HepG2 (cell line): Measurements from ENCODE around the gene ALDH16A1. TPM values are rescaled to one million over a fixed set of nuclear protein-coding genes. Genes with fewer than 3 reads are reported as not detected.
A peak's percentile ranks its signal among the peaks of the same experiment; 100 is the strongest.

Experiments
- ATAC-seq: fragments of 200-7000 bp; cut with Tn5 transposase; 3 replicates; pipeline ENCODE4 v1.9.1; 2020; ENCODE audit warnings: mild to moderate bottlenecking, moderate library complexity
- BruUV-seq: library from RNA; stranded (reverse); fragments of 400-500 nt; replicated peaks from 2 replicates; lab custom pipeline; 2021; lab: Mats Ljungman, UMichigan
- CTCF ChIA-PET: fragments of 300-600 bp; formaldehyde crosslinking; extraction: SDS; loops from one replicate; lab custom pipeline; 2021; ENCODE audit warnings: low total read pairs, inconsistent platforms, low intra/inter-chr PET ratio; lab: Yijun Ruan, JAX
- POLR2A ChIA-PET: fragments of 350-600 bp; sonication (Branson Sonifier 250); formaldehyde crosslinking; loops from one replicate; lab custom pipeline; 2020; ENCODE audit warnings: antibody characterized with exemption, inconsistent platforms; lab: Yijun Ruan, JAX
- DNase-seq: peaks from one replicate; pipeline ENCODE4 v3.0.0-alpha.2; 2015; ENCODE audit warnings: low spot score
- FAIRE-seq: peaks from 3 replicates; lab custom pipeline; 2011; peaks lifted over from hg19 to GRCh38; lab: Jason Lieb, UNC
- H2AFZ ChIP-seq: one replicate; pipeline ENCODE4 v1.6.1; 2011; ENCODE audit warnings: low read length, inconsistent platforms
- H3K27ac ChIP-seq: fragments of 300-600 bp; 3 replicates; pipeline ENCODE4 v1.8.0; 2011; ENCODE audit warnings: mixed run types, mild to moderate bottlenecking, mixed read lengths, low read length, inconsistent platforms; ENCODE audit not compliant: insufficient read depth; ENCODE audit errors: extremely low read length
- H3K27me3 ChIP-seq, 2 experiments: fragments of 200-600 bp in 1 of 2; 2 replicates in 1 of 2; 3 replicates in 1 of 2; pipeline versions ENCODE4 v1.6.0 to v1.8.0; 2011; ENCODE audit warnings: low read length in 2 of 2, mild to moderate bottlenecking in 2 of 2, moderate library complexity in 2 of 2, inconsistent platforms in 1 of 2; ENCODE audit not compliant: insufficient read depth in 2 of 2, control insufficient read depth in 1 of 2
- H3K36me3 ChIP-seq, 2 experiments: fragments of 200-600 bp in 1 of 2; replicated peaks in 1 of 2; 2 replicates in 1 of 2; 3 replicates in 1 of 2; pipeline versions ENCODE4 v1.5.1 to v1.8.0; 2011; ENCODE audit warnings: low read length in 2 of 2, inconsistent platforms in 1 of 2; ENCODE audit not compliant: insufficient read depth in 2 of 2, control insufficient read depth in 1 of 2
- H3K4me1 ChIP-seq: 2 replicates; pipeline ENCODE4 v1.5.1; 2012; ENCODE audit warnings: low read length, inconsistent platforms; ENCODE audit not compliant: insufficient read depth
- H3K4me2 ChIP-seq: 2 replicates; pipeline ENCODE4 v1.6.0; 2011; ENCODE audit warnings: low read depth, low read length, inconsistent platforms
- H3K4me3 ChIP-seq, 3 experiments: fragments of 200-600 bp in 1 of 3; sonication (generic), shearing (Covaris generic) in 1 of 3; replicated peaks in 1 of 3; 2 replicates each; pipeline ENCODE4 v1.5.1; 2011 to 2016; ENCODE audit warnings: low read length in 3 of 3, inconsistent platforms in 2 of 3, low read depth in 2 of 3, mild to moderate bottlenecking in 2 of 3, control low read depth in 1 of 3, mixed read lengths in 1 of 3; ENCODE audit not compliant: insufficient read depth in 1 of 3
- H3K79me2 ChIP-seq: one replicate; pipeline ENCODE4 v1.6.1; 2011; ENCODE audit warnings: low read length, inconsistent platforms; ENCODE audit not compliant: insufficient read depth
- H3K9ac ChIP-seq: 2 replicates; pipeline ENCODE4 v1.6.0; 2011; ENCODE audit warnings: mild to moderate bottlenecking, low read depth, low read length, inconsistent platforms; ENCODE audit not compliant: insufficient read depth
- H3K9me3 ChIP-seq: 2 replicates; pipeline ENCODE4 v1.5.1; 2012; ENCODE audit warnings: mild to moderate bottlenecking, low read length
- H4K20me1 ChIP-seq: 2 replicates; pipeline ENCODE4 v1.6.0; 2011; ENCODE audit warnings: inconsistent platforms, mild to moderate bottlenecking, low read length, moderate library complexity; ENCODE audit not compliant: insufficient read depth
- AGO2 ChIP-seq: fragments of 200-400 bp; formaldehyde crosslinking; optimal IDR thresholded peaks from 2 replicates; pipeline ENCODE3; 2017; ENCODE audit warnings: mild to moderate bottlenecking, low read depth, low read length, moderate library complexity
- RBFOX2 ChIP-seq: fragments of 200-400 bp; formaldehyde crosslinking; IDR thresholded peaks from 2 replicates; pipeline ENCODE4 v1.6.1; 2017; ENCODE audit warnings: low read depth, mild to moderate bottlenecking, low read length
- SIN3B ChIP-seq: fragments of 150-350 bp; IDR thresholded peaks from 2 replicates; pipeline ENCODE4 v1.6.1; 2014; ENCODE audit warnings: low read length
- ZSCAN22 ChIP-seq: sonication (generic); formaldehyde crosslinking; IDR thresholded peaks from 2 replicates; pipeline ENCODE4 v1.4.0; 2020; ENCODE audit warnings: mild to moderate bottlenecking, missing genetic modification reagents
- WGBS: methylation state at CpG from one replicate; pipeline ENCODE4 v1.1.6; 2017; ENCODE audit warnings: low lambda C conversion rate; 5-methylcytosine and 5-hydroxymethylcytosine counted together
- in situ Hi-C: cut with HindIII; loops from 2 replicates; pipeline ENCODE4 v1.10.0; 2017; ENCODE audit warnings: low pct_unique_long_range_greater_than_20kb; ENCODE audit not compliant: extremely low pct_ligation_motif_present
- intact Hi-C: fragments of 100-400 bp; cut with micrococcal nuclease; formaldehyde crosslinking; loops from one replicate; pipeline ENCODE4 v1.10.0; 2022; ENCODE audit not compliant: unreplicated experiment
- polyA plus RNA-seq, 8 experiments: library from polyadenylated mRNA; depleted of rRNA in 3 of 8; stranded (reverse) in 7 of 8; unstranded in 1 of 8; fragments of >200 nt; fragmentation: Illumina TruSeq in 4 of 8; extraction: Trizol in 4 of 8; gene quantifications; 2 replicates each; pipeline versions ENCODE4 v1.2.1 to v1.2.3, GENCODE V29; 2011 to 2016; ENCODE audit warnings: low read depth in 4 of 8, missing spikeins in 1 of 8, mixed read lengths in 1 of 8; ENCODE audit not compliant: insufficient read depth in 1 of 8
- total RNA-seq, 5 experiments: library from RNA; depleted of rRNA; stranded (reverse); fragments of >200 nt; fragmentation: Illumina TruSeq; extraction: Trizol; gene quantifications; 2 replicates each; pipeline ENCODE4 v1.2.3, GENCODE V29; 2016; ENCODE audit warnings: low read depth in 1 of 5
- TF ChIP-seq, protein P1 (sequence below): sonication (generic); formaldehyde crosslinking; IDR thresholded peaks from 2 replicates; pipeline ENCODE4 v1.4.0; 2020; ENCODE audit warnings: missing genetic modification reagents
- TF ChIP-seq, protein P2 (sequence below), 2 experiments: sonication (generic) in 1 of 2; formaldehyde crosslinking in 1 of 2; IDR thresholded peaks; 2 replicates each; pipeline versions ENCODE4 v1.5.1 to v1.6.1; 2011 to 2020; ENCODE audit warnings: borderline replicate concordance in 1 of 2, low read depth in 1 of 2, low read length in 1 of 2, mild to moderate bottlenecking in 1 of 2, missing genetic modification reagents in 1 of 2, moderate library complexity in 1 of 2

The ALDH16A1 gene
- total and polyA plus RNA-seq, 2 of the 13 experiments (the other 11 are each of a cell fraction or from before 2014, with no cell fraction given), result 8.4 to 34.9 TPM

DNA sequence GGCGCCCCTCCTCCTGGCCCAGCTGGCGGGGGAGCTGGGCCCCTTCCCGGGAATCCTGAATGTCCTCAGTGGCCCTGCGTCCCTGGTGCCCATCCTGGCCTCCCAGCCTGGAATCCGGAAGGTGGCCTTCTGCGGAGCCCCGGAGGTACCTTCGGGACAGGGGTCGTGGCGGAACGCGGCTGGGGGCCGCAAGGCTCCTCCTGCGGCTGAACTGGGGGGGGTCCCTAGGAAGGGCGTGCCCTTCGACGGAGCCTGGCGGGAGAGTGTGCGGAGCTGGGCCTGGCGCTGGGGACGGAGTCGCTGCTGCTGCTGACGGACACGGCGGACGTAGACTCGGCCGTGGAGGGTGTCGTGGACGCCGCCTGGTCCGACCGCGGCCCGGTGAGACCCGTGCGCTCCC lies 8.6 kb downstream of the ALDH16A1 start:
- Histone ChIP-seq H3K4me1 (no peaks in the 10 kb centered on the region), H3K27ac (peak overlapping the region; percentile 48), H3K79me2 (no peaks in the 10 kb centered on the region), H4K20me1 (no peaks in the 10 kb centered on the region), H3K9me3 (no peaks in the 10 kb centered on the region), H2AFZ (no peak overlapping the region), H3K9ac (no peak overlapping the region), H3K36me3 (peaks cover 0 to 3% of the 10 kb centered on the region in 2 experiments; a peak in 1 of 5 replicates), H3K4me2 (no peak overlapping the region), H3K27me3 (no peaks in the 10 kb centered on the region), H3K4me3 (no peak overlapping the region)
- POLR2A ChIA-PET, result no interaction called here
- 96% methylated on average over 22 of the region's 37 CpGs for WGBS
- in situ Hi-C loops (no loop called here), intact Hi-C loops (no loop called here)
- DNase-seq, result no peak
- TF ChIP-seq AGO2, result peak; percentile 22
- peak; percentile 31; the same call in 1 of the 2 replicates for TF ChIP-seq RBFOX2
- no peak for TF ChIP-seq SIN3B
- TF ChIP-seq, protein P1, sequence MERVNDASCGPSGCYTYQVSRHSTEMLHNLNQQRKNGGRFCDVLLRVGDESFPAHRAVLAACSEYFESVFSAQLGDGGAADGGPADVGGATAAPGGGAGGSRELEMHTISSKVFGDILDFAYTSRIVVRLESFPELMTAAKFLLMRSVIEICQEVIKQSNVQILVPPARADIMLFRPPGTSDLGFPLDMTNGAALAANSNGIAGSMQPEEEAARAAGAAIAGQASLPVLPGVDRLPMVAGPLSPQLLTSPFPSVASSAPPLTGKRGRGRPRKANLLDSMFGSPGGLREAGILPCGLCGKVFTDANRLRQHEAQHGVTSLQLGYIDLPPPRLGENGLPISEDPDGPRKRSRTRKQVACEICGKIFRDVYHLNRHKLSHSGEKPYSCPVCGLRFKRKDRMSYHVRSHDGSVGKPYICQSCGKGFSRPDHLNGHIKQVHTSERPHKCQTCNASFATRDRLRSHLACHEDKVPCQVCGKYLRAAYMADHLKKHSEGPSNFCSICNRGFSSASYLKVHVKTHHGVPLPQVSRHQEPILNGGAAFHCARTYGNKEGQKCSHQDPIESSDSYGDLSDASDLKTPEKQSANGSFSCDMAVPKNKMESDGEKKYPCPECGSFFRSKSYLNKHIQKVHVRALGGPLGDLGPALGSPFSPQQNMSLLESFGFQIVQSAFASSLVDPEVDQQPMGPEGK (CRISPR knock-in tag), result peak; percentile 22; the same call in 1 of the 2 replicates
- BruUV-seq, result no TSS peak
- CTCF ChIA-PET, result no interaction called here
- no peak for ATAC-seq
- FAIRE-seq, result no peak

DNA sequence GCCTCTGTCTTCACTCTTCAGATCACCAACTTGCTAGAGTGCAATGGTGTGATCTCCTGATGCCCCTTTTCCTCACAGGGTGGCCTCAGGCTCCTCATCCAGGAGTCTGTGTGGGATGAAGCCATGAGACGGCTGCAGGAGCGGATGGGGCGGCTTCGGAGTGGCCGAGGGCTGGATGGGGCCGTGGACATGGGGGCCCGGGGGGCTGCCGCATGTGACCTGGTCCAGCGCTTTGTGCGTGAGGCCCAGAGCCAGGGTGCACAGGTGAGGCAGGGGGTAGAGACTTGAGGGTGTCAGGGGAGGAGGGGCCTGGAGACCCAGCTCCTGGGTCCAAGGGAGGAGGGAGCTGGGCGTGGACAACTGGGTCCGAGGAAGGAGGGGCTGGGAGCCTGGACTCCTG lies 9.5 kb downstream of the ALDH16A1 start:
- TF ChIP-seq, protein P2, sequence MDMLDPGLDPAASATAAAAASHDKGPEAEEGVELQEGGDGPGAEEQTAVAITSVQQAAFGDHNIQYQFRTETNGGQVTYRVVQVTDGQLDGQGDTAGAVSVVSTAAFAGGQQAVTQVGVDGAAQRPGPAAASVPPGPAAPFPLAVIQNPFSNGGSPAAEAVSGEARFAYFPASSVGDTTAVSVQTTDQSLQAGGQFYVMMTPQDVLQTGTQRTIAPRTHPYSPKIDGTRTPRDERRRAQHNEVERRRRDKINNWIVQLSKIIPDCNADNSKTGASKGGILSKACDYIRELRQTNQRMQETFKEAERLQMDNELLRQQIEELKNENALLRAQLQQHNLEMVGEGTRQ (IDR thresholded peaks at IDR 0.05; ENCODE audit: low read depth, low read length), result no peak
- TF ChIP-seq, protein P2 (CRISPR knock-in tag; IDR thresholded peaks at IDR 0.05; ENCODE audit: borderline replicate concordance), result no peak
- TF ChIP-seq ZSCAN22 (CRISPR knock-in tag), result peak; percentile 68; the same call in 1 of the 2 replicates
- Histone ChIP-seq H3K4me1 (no peaks in the 10 kb centered on the region), H2AFZ (no peak overlapping the region), H3K4me2 (no peak overlapping the region), H3K27ac (no peak overlapping the region), H3K79me2 (no peaks in the 10 kb centered on the region), H3K36me3 (peaks cover 0 to 3% of the 10 kb centered on the region in 2 experiments; a peak in 1 of 5 replicates), H3K27me3 (no peaks in the 10 kb centered on the region), H4K20me1 (no peaks in the 10 kb centered on the region), H3K4me3 (no peak overlapping the region), H3K9ac (no peak overlapping the region), H3K9me3 (no peaks in the 10 kb centered on the region)
- ATAC-seq (no peak), DNase-seq (no peak), FAIRE-seq (no peak)
- no TSS peak for BruUV-seq
- WGBS, result 92% methylated on average over 12 of the region's 12 CpGs
- intact Hi-C loops (no loop called here), in situ Hi-C loops (no loop called here)
- POLR2A ChIA-PET, result no interaction called here
- CTCF ChIA-PET, result no interaction called here
